GM12878 (cell line): ENCODE measurements around the gene SLC25A51. TPM values are rescaled to one million over a fixed set of nuclear protein-coding genes. Genes with fewer than 3 reads are reported as not detected.

Source experiments
- ATAC-seq: fragments of 200-7000 bp; cut with Tn5 transposase; 3 replicates; pipeline ENCODE4 v1.9.1; 2020; ENCODE audit warnings: mild to moderate bottlenecking, moderate library complexity
- BruUV-seq: library from RNA; stranded (reverse); fragments of 400-500 nt; replicated peaks from 2 replicates; lab custom pipeline; 2021; lab: Mats Ljungman, UMichigan
- CTCF ChIA-PET: fragments of 300-600 bp; sonication (Branson Sonifier 250); formaldehyde crosslinking; extraction: SDS; loops from one replicate; lab custom pipeline; 2021; ENCODE audit warnings: inconsistent platforms; lab: Yijun Ruan, JAX
- POLR2A ChIA-PET: fragments of 350-600 bp; formaldehyde crosslinking; extraction: SDS; loops from one replicate; lab custom pipeline; 2021; ENCODE audit warnings: inconsistent platforms; lab: Charles Lee
- RAD21 ChIA-PET: fragments of 300-600 bp; sonication (Branson Sonifier 250); formaldehyde crosslinking; loops from one replicate; lab custom pipeline; 2023; ENCODE audit warnings: antibody characterized with exemption; ENCODE audit not compliant: unreplicated experiment; lab: Charles Lee
- SMC1A ChIA-PET: fragments of 300-600 bp; sonication (Branson Sonifier 250); formaldehyde crosslinking; loops from one replicate; lab custom pipeline; 2023; ENCODE audit not compliant: unreplicated experiment, uncharacterized antibody; lab: Charles Lee
- DNase-seq: peaks from one replicate; pipeline ENCODE4 v3.0.0-alpha.2; 2011; ENCODE audit warnings: low read depth, low spot score
- FAIRE-seq: peaks from 3 replicates; lab custom pipeline; 2011; peaks lifted over from hg19 to GRCh38; lab: Jason Lieb, UNC
- H2AFZ ChIP-seq: 2 replicates; pipeline ENCODE4 v1.6.0; 2011; ENCODE audit warnings: low read depth, low read length, control low read depth; ENCODE audit not compliant: control insufficient read depth
- H3K27ac ChIP-seq: 2 replicates; pipeline ENCODE4 v1.5.1; 2011; ENCODE audit warnings: control low read depth; ENCODE audit not compliant: control insufficient read depth, insufficient read depth
- H3K27me3 ChIP-seq, 2 experiments: replicated peaks in 1 of 2; 2 replicates each; pipeline versions ENCODE4 v1.6.0 to v1.6.1; 2011; ENCODE audit warnings: low read length in 1 of 2; ENCODE audit not compliant: control insufficient read depth in 2 of 2, insufficient read depth in 2 of 2
- H3K36me3 ChIP-seq, 2 experiments: 2 replicates each; pipeline ENCODE4 v1.5.1; 2011; ENCODE audit warnings: low read length in 1 of 2; ENCODE audit not compliant: control insufficient read depth in 2 of 2, insufficient read depth in 2 of 2
- H3K4me1 ChIP-seq: 2 replicates; pipeline ENCODE4 v1.6.1; 2011; ENCODE audit warnings: mild to moderate bottlenecking, low read length, moderate library complexity, mixed read lengths; ENCODE audit not compliant: control insufficient read depth, insufficient read depth
- H3K4me2 ChIP-seq: 2 replicates; pipeline ENCODE4 v1.6.0; 2011; ENCODE audit warnings: control low read depth; ENCODE audit not compliant: control insufficient read depth, insufficient read depth
- H3K4me3 ChIP-seq: fragments of 200-600 bp; sonication (generic); 2 replicates; pipeline ENCODE4 v1.5.1; 2016
- H3K79me2 ChIP-seq: 2 replicates; pipeline ENCODE4 v1.6.0; 2011; ENCODE audit warnings: low read length; ENCODE audit not compliant: control insufficient read depth, insufficient read depth
- H3K9ac ChIP-seq: 2 replicates; pipeline ENCODE4 v1.8.0; 2011; ENCODE audit warnings: low read length, control low read depth, mixed read lengths; ENCODE audit not compliant: control insufficient read depth, insufficient read depth
- H3K9me3 ChIP-seq: replicated peaks from 3 replicates; pipeline ENCODE4 v1.5.1; 2011; ENCODE audit warnings: mild to moderate bottlenecking, low read length; ENCODE audit not compliant: control insufficient read depth, insufficient read depth
- H4K20me1 ChIP-seq: 2 replicates; pipeline ENCODE4 v1.6.0; 2011; ENCODE audit not compliant: control insufficient read depth, insufficient read depth
- BMI1 ChIP-seq: fragments of 450-650 bp; IDR thresholded peaks from 2 replicates; pipeline ENCODE4 v1.6.1; 2016; ENCODE audit warnings: mild to moderate bottlenecking, moderate library complexity, borderline replicate concordance
- DPF2 ChIP-seq: fragments of 450-650 bp; IDR thresholded peaks from 2 replicates; pipeline ENCODE4 v1.6.1; 2017; ENCODE audit warnings: mild to moderate bottlenecking
- SPI1 ChIP-seq: IDR thresholded peaks from 2 replicates; pipeline ENCODE4 v1.6.1; 2011; ENCODE audit warnings: low read depth, mild to moderate bottlenecking, low read length, moderate library complexity, borderline replicate concordance; ENCODE audit not compliant: insufficient read depth
- SRF ChIP-seq, 2 experiments: IDR thresholded peaks; 2 replicates each; pipeline ENCODE4 v1.6.1; 2011; ENCODE audit warnings: low read depth in 2 of 2, low read length in 2 of 2, mild to moderate bottlenecking in 1 of 2, moderate library complexity in 1 of 2
- WGBS: methylation state at CpG from one replicate; pipeline ENCODE4 v1.1.6; 2016; ENCODE audit warnings: low lambda C conversion rate; ENCODE audit not compliant: insufficient replicate concordance, insufficient coverage; ENCODE audit errors: missing lambda C conversion rate; 5-methylcytosine and 5-hydroxymethylcytosine counted together
- in situ Hi-C: fragments of 300-500 bp; cut with MboI; formaldehyde crosslinking; loops from 9 replicates; pipeline ENCODE4 v1.14.3; 2018; ENCODE audit warnings: mixed read lengths
- intact Hi-C: fragments of 100-400 bp; cut with micrococcal nuclease; formaldehyde crosslinking; loops from one replicate; pipeline ENCODE4 v1.14.2; 2022; ENCODE audit not compliant: unreplicated experiment
- polyA plus RNA-seq, 11 experiments: library from polyadenylated mRNA; depleted of rRNA in 4 of 11; unstranded in 6 of 11; stranded (reverse) in 5 of 11; fragments of >200 nt; fragmentation: Nextera tagmentation in 4 of 11; fragmentation: Illumina TruSeq in 1 of 11; extraction: Ambion mirVana in 4 of 11; extraction: Trizol in 1 of 11; gene quantifications; 1 replicate in 1 of 11; 2 replicates in 10 of 11; pipeline versions ENCODE4 v1.2.1 to v1.2.3, GENCODE V29; 2011 to 2016; ENCODE audit warnings: inconsistent platforms in 2 of 11, missing spikeins in 2 of 11, low read depth in 1 of 11
- total RNA-seq, 4 experiments: library from RNA; depleted of rRNA in 3 of 4; stranded (reverse); fragments of >200 nt in 3 of 4; fragmentation: Illumina TruSeq in 1 of 4; extraction: Trizol in 1 of 4; gene quantifications; 2 replicates each; pipeline versions ENCODE4 v1.2.1 to v1.2.3, GENCODE V29; 2013 to 2021
- TF ChIP-seq, protein P1 (sequence below): IDR thresholded peaks from 2 replicates; pipeline ENCODE4 v1.6.1; 2011; ENCODE audit warnings: borderline replicate concordance, low read depth, mild to moderate bottlenecking, moderate library complexity, low read length; ENCODE audit not compliant: insufficient read depth, poor library complexity, severe bottlenecking

Gene SLC25A51
- total and polyA plus RNA-seq, 10 of the 15 experiments (the other 5 are each of a cell fraction or from before 2014, with no cell fraction given), result 3.8 to 29.3 (median 13.2) TPM

DNA sequence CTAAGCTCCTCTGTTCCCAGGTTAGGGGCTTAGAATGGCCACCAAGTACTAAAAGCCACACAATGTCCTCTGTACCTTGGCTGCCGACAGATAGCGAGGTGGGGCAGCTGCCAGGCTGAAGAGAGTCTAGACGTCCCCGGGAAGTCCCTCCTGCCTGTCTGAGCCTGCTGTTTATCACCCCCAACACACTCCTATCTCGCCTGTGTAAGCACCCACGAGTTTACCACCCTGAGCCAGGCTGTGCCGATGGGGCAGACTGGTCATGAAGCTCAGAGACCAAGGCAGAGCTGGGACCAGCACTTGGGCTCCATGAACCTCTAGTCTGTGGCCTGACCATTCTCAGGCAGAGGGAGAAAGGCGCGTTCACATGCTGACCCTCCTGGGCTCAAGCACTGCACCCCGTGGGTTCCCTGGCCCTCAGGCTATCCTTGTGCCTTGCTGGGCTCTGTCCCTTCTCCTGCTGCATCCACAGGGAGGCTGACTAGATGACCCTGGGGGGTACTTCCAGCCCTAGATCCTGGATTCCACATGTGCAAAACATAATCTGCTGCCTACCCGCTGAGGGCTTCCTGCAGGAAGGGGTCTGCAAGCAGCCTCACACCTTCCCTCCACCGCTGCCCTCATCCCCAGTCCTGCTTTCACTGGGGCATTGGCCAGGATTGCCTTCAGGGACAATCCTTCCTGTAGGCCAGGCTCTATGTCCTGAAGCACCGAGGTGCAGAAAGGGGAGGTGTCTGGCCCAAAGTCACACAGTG, 18.6 kb upstream of the SLC25A51 start:
- TF ChIP-seq BMI1, result no peak
- TF ChIP-seq, protein P1, sequence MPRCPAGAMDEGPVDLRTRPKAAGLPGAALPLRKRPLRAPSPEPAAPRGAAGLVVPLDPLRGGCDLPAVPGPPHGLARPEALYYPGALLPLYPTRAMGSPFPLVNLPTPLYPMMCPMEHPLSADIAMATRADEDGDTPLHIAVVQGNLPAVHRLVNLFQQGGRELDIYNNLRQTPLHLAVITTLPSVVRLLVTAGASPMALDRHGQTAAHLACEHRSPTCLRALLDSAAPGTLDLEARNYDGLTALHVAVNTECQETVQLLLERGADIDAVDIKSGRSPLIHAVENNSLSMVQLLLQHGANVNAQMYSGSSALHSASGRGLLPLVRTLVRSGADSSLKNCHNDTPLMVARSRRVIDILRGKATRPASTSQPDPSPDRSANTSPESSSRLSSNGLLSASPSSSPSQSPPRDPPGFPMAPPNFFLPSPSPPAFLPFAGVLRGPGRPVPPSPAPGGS, result no peak
- TF ChIP-seq SRF (IDR thresholded peaks at IDR 0.05; ENCODE audit: low read depth in 2 of 2, low read length in 2 of 2), result no peak
- TF ChIP-seq SPI1, result no peak
- TF ChIP-seq DPF2, result no peak
- H3K4me2 ChIP-seq, result no peak overlapping the region
- H3K27me3 ChIP-seq, result no peaks in the 10 kb centered on the region
- ChIA-PET SMC1A (interaction anchor here (1.1 to 2.2 kb wide), 6 partner anchors 9 to 165 kb away, joined by 3 to 10 read pairs (median 4); partner anchors contain the start of gene SHB), POLR2A (interaction anchor here (0.6 to 0.8 kb wide), 2 partner anchors 13 to 15 kb away, joined by 3 to 4 read pairs; no protein-coding TSS in a partner anchor), CTCF (interaction anchor here (1.4 to 2.1 kb wide), 3 partner anchors 9 to 341 kb away, joined by 4 to 15 read pairs (median 6); no protein-coding TSS in a partner anchor), RAD21 (interaction anchor here (0.5 to 1.6 kb wide), 3 partner anchors 9 to 145 kb away, joined by 3 to 4 read pairs (median 4); no protein-coding TSS in a partner anchor)
- no peak overlapping the region for H2AFZ ChIP-seq
- DNase-seq (no peak), FAIRE-seq (no peak), ATAC-seq (peak; percentile 67)
- H3K27ac ChIP-seq, result no peak overlapping the region
- no peak overlapping the region for H3K4me3 ChIP-seq
- H3K9ac ChIP-seq, result no peak overlapping the region
- in situ Hi-C loops, result loop anchor here (25.0 kb wide), 1 partner anchor 765 kb away; no protein-coding TSS in a partner anchor
- H3K79me2 ChIP-seq, result no peaks in the 10 kb centered on the region
- intact Hi-C loops, result no loop called here
- H4K20me1 ChIP-seq, result no peaks in the 10 kb centered on the region
- WGBS, result 38% methylated on average over 13 of the region's 13 CpGs
- no peaks in the 10 kb centered on the region for H3K36me3 ChIP-seq
- no TSS peak for BruUV-seq
- H3K9me3 ChIP-seq, result no peaks in the 10 kb centered on the region
- no peaks in the 10 kb centered on the region; the same call in 1 of the 2 replicates for H3K4me1 ChIP-seq
